Limb (tissue), 2 donors: Measurements from ENCODE around the gene MANBA.

Experiments
- DNase-seq, 2 donors: peaks; one replicate each; pipeline ENCODE4 v3.0.0-alpha.2; 2016; ENCODE audit errors: extremely low spot score in 2 of 2

Gene MANBA

GRCh38 chr4:102760645-102761295 is at the start of gene MANBA:
TSS of gene MANBA (minus strand) at chr4:102760968. CDS start at chr4:102760894, 74 bp downstream.
- DNase-seq = peak; percentile 73 to 86

- DNase-seq = no peak
Measured at GRCh38 chr4:102809691-102810090, 48.9 kb upstream of the MANBA start.

GRCh38 chr4:102809190-102809589 is 48.4 kb upstream of the MANBA start:
- DNase-seq = no peak

GRCh38 chr4:102808009-102808408 is 47.2 kb upstream of the MANBA start:
- no peak for DNase-seq

- DNase-seq = no peak
Measured at GRCh38 chr4:102807345-102807744, 46.6 kb upstream of the MANBA start.

GRCh38 chr4:102799816-102800215 is 39.0 kb upstream of the MANBA start:
- no peak for DNase-seq

- no peak for DNase-seq
Measured at GRCh38 chr4:102794999-102795398, 34.2 kb upstream of the MANBA start.

- DNase-seq = no peak
Measured at GRCh38 chr4:102792361-102792936, 31.7 kb upstream of the MANBA start.

GRCh38 chr4:102791318-102791835 is 30.6 kb upstream of the MANBA start:
- no peak for DNase-seq

- no peak for DNase-seq
Measured at GRCh38 chr4:102789317-102789717, 28.5 kb upstream of the MANBA start.

GRCh38 chr4:102787944-102788343 is 27.2 kb upstream of the MANBA start:
- no peak for DNase-seq

GRCh38 chr4:102787096-102787881 is 26.5 kb upstream of the MANBA start:
- DNase-seq = no peak

- no peak for DNase-seq
Measured at GRCh38 chr4:102786279-102786678, 25.5 kb upstream of the MANBA start.

- DNase-seq = no peak
Measured at GRCh38 chr4:102783006-102783405, 22.2 kb upstream of the MANBA start.

GRCh38 chr4:102781570-102781969 is 20.8 kb upstream of the MANBA start:
- DNase-seq = no peak

GRCh38 chr4:102780476-102781144 is 19.8 kb upstream of the MANBA start:
- no peak for DNase-seq

GRCh38 chr4:102779204-102779603 is 18.4 kb upstream of the MANBA start:
- DNase-seq = no peak

GRCh38 chr4:102778720-102779119 is 18.0 kb upstream of the MANBA start:
- DNase-seq = no peak

GRCh38 chr4:102775805-102776204 is 15.0 kb upstream of the MANBA start:
- DNase-seq = no peak

GRCh38 chr4:102774254-102774653 is 13.5 kb upstream of the MANBA start:
- DNase-seq = no peak

GRCh38 chr4:102772738-102773340 is 12.1 kb upstream of the MANBA start:
- no peak for DNase-seq
